Vagina (tissue), 2 donors: Measurements from ENCODE around the gene LRMDA.

ENCODE experiments used
- POLR2A ChIP-seq, 2 donors: fragments of 450-650 bp; IDR thresholded peaks; one replicate each; pipeline ENCODE4 v1.6.1; 2017; ENCODE audit warnings: antibody characterized with exemption in 2 of 2, mild to moderate bottlenecking in 2 of 2, moderate library complexity in 2 of 2
- POLR2AphosphoS5 ChIP-seq, 2 donors: sonication (generic); formaldehyde crosslinking; IDR thresholded peaks; one replicate each; pipeline ENCODE4 v1.9.0; 2017; ENCODE audit warnings: antibody characterized with exemption in 2 of 2, mild to moderate bottlenecking in 2 of 2, low read depth in 1 of 2; ENCODE audit not compliant: insufficient read depth in 1 of 2
- TF ChIP-seq, protein P1 (sequence below), 3 experiments: fragments of 450-650 bp in 2 of 3; fragments of 200-600 bp in 1 of 3; sonication (generic) in 1 of 3; IDR thresholded peaks; one replicate each; pipeline ENCODE4 v1.5.1; 2017 to 2019; ENCODE audit warnings: antibody characterized with exemption in 3 of 3, mild to moderate bottlenecking in 2 of 3, moderate library complexity in 2 of 3

GRCh38 chr10:75672842-75673241, 241.4 kb downstream of the LRMDA start:
- TF ChIP-seq, protein P1, sequence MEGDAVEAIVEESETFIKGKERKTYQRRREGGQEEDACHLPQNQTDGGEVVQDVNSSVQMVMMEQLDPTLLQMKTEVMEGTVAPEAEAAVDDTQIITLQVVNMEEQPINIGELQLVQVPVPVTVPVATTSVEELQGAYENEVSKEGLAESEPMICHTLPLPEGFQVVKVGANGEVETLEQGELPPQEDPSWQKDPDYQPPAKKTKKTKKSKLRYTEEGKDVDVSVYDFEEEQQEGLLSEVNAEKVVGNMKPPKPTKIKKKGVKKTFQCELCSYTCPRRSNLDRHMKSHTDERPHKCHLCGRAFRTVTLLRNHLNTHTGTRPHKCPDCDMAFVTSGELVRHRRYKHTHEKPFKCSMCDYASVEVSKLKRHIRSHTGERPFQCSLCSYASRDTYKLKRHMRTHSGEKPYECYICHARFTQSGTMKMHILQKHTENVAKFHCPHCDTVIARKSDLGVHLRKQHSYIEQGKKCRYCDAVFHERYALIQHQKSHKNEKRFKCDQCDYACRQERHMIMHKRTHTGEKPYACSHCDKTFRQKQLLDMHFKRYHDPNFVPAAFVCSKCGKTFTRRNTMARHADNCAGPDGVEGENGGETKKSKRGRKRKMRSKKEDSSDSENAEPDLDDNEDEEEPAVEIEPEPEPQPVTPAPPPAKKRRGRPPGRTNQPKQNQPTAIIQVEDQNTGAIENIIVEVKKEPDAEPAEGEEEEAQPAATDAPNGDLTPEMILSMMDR (IDR thresholded peaks at IDR 0.05): no peak
- TF ChIP-seq POLR2AphosphoS5 (IDR thresholded peaks at IDR 0.05; ENCODE audit: insufficient read depth in 1 of 2, low read depth in 1 of 2): no peak
- TF ChIP-seq POLR2A (IDR thresholded peaks at IDR 0.05): no peak
